Bronchial epithelial cell (primary cell): ENCODE measurements around the gene SF3B6. TPM values are rescaled to one million over a fixed set of nuclear protein-coding genes. Genes with fewer than 3 reads are reported as not detected.

Experiments
- DNase-seq: peaks from one replicate; pipeline ENCODE4 v3.0.0-alpha.2; 2010; ENCODE audit warnings: low read depth
- FAIRE-seq: peaks from 2 replicates; lab custom pipeline; 2011; peaks lifted over from hg19 to GRCh38; lab: Jason Lieb, UNC
- H3K27me3 ChIP-seq: 2 replicates; pipeline ENCODE4 v1.5.1; 2011; ENCODE audit warnings: low read length; ENCODE audit not compliant: control insufficient read depth, insufficient read depth
- H3K36me3 ChIP-seq: 2 replicates; pipeline ENCODE4 v1.5.1; 2011; ENCODE audit warnings: low read length; ENCODE audit not compliant: control insufficient read depth, insufficient read depth
- H3K4me3 ChIP-seq: 2 replicates; pipeline ENCODE4 v1.5.1; 2011; ENCODE audit warnings: mild to moderate bottlenecking, low read depth, low read length, control low read depth
- CTCF ChIP-seq: IDR thresholded peaks from 2 replicates; pipeline ENCODE4 v1.5.1; 2011; ENCODE audit warnings: mild to moderate bottlenecking, moderate library complexity, low read length, control low read depth, inconsistent platforms; ENCODE audit not compliant: insufficient read depth, severe bottlenecking
- total RNA-seq: library from RNA; depleted of rRNA; stranded (reverse); fragments of >200 nt; gene quantifications from 2 replicates; pipeline ENCODE4 v1.2.1, GENCODE V29; 2014

SF3B6 gene
- total RNA-seq, 1 donor from 2014 or later, result 202 TPM

GRCh38 chr2:24038786-24039499, 37.2 kb downstream of the SF3B6 start:
- H3K4me3 ChIP-seq, result no peak overlapping the region
- FAIRE-seq (no peak), DNase-seq (no peak)
- peaks cover 4% of the 10 kb centered on the region for H3K36me3 ChIP-seq
- no peak for TF ChIP-seq CTCF
- no peaks in the 10 kb centered on the region for H3K27me3 ChIP-seq

GRCh38 chr2:24026233-24026632, 49.9 kb downstream of the SF3B6 start:
- no peak for TF ChIP-seq CTCF
- no peaks in the 10 kb centered on the region for H3K27me3 ChIP-seq
- FAIRE-seq (no peak), DNase-seq (no peak)
- no peaks in the 10 kb centered on the region for H3K36me3 ChIP-seq
- H3K4me3 ChIP-seq, result no peak overlapping the region

GRCh38 chr2:24024996-24025663, 51.0 kb downstream of the SF3B6 start:
- no peak overlapping the region for H3K4me3 ChIP-seq

GRCh38 chr2:24024018-24024417, 52.1 kb downstream of the SF3B6 start:
- FAIRE-seq (no peak), DNase-seq (no peak)
- Histone ChIP-seq H3K4me3 (no peak overlapping the region), H3K27me3 (no peaks in the 10 kb centered on the region), H3K36me3 (no peaks in the 10 kb centered on the region)
- no peak for TF ChIP-seq CTCF

More at GRCh38 chr2:24024996-24025663, 51.0 kb downstream of the SF3B6 start:
- Histone ChIP-seq H3K27me3 (no peaks in the 10 kb centered on the region), H3K36me3 (no peaks in the 10 kb centered on the region)
- TF ChIP-seq CTCF, result no peak
- FAIRE-seq (no peak), DNase-seq (no peak)

GRCh38 chr2:24022975-24023575, 53.1 kb downstream of the SF3B6 start:
- no peak for TF ChIP-seq CTCF
- FAIRE-seq (no peak), DNase-seq (no peak)
- Histone ChIP-seq H3K27me3 (no peaks in the 10 kb centered on the region), H3K36me3 (no peaks in the 10 kb centered on the region), H3K4me3 (no peak overlapping the region)
